HEK293 (cell line): ENCODE data around the gene RPL22.

ENCODE experiments used
- CTCF ChIA-PET: fragments of 350-600 bp; formaldehyde crosslinking; extraction: SDS; loops from one replicate; lab custom pipeline; 2021; ENCODE audit warnings: antibody characterized with exemption; lab: Yijun Ruan, JAX
- POLR2A ChIA-PET: fragments of 300-600 bp; formaldehyde crosslinking; extraction: SDS; loops from one replicate; lab custom pipeline; 2020; ENCODE audit warnings: antibody characterized with exemption, inconsistent platforms; lab: Yijun Ruan, JAX
- H3K27ac ChIP-seq: fragments of 200-500 bp; sonication (Bioruptor generic); 2 replicates; pipeline ENCODE4 v1.5.1; 2014; ENCODE audit warnings: low read depth, low read length, control low read depth, inconsistent platforms; ENCODE audit errors: extremely low read depth
- H3K36me3 ChIP-seq, 2 experiments: fragments of 200-500 bp in 1 of 2; sonication (Bioruptor generic) in 1 of 2; 1 replicate in 1 of 2; 2 replicates in 1 of 2; pipeline ENCODE4 v1.5.1; 2014 to 2017; ENCODE audit warnings: inconsistent platforms in 2 of 2, low read length in 2 of 2; ENCODE audit not compliant: control insufficient read depth in 2 of 2, insufficient read depth in 1 of 2
- H3K4me1 ChIP-seq: fragments of 200-500 bp; sonication (Bioruptor generic); 2 replicates; pipeline ENCODE4 v1.5.1; 2014; ENCODE audit warnings: mild to moderate bottlenecking, low read length, inconsistent platforms; ENCODE audit not compliant: control insufficient read depth, insufficient read depth
- H3K4me3 ChIP-seq: 2 replicates; pipeline ENCODE4 v1.5.1; 2011; ENCODE audit warnings: low read depth, mild to moderate bottlenecking, control low read depth, low read length, moderate library complexity
- H3K9me3 ChIP-seq: fragments of 200-500 bp; sonication (Bioruptor generic); 2 replicates; pipeline ENCODE4 v1.5.1; 2014; ENCODE audit warnings: low read depth, low read length, inconsistent platforms; ENCODE audit not compliant: control insufficient read depth, insufficient read depth
- EGR2 ChIP-seq: fragments of 450-650 bp; formaldehyde crosslinking; IDR thresholded peaks from 2 replicates; pipeline ENCODE4 v1.5.1; 2016; ENCODE audit warnings: low read depth, missing biosample characterization, missing genetic modification characterization
- GFI1B ChIP-seq: fragments of 450-650 bp; formaldehyde crosslinking; IDR thresholded peaks from 2 replicates; pipeline ENCODE4 v1.5.1; 2016; ENCODE audit warnings: missing biosample characterization, missing genetic modification characterization
- GLI4 ChIP-seq: fragments of 450-650 bp; formaldehyde crosslinking; IDR thresholded peaks from 2 replicates; pipeline ENCODE4 v1.5.1; 2016; ENCODE audit warnings: missing biosample characterization, missing genetic modification characterization
- GLIS2 ChIP-seq: fragments of 450-650 bp; formaldehyde crosslinking; IDR thresholded peaks from 2 replicates; pipeline ENCODE4 v1.5.1; 2016; ENCODE audit warnings: missing biosample characterization, missing genetic modification characterization
- HOXA7 ChIP-seq: sonication (generic); formaldehyde crosslinking; IDR thresholded peaks from 2 replicates; pipeline ENCODE4 v1.8.1; 2022; ENCODE audit warnings: missing genetic modification reagents, borderline replicate concordance
- PRDM1 ChIP-seq: fragments of 450-650 bp; formaldehyde crosslinking; IDR thresholded peaks from 2 replicates; pipeline ENCODE4; 2016; ENCODE audit warnings: missing biosample characterization, missing genetic modification characterization
- SALL2 ChIP-seq: fragments of 450-650 bp; formaldehyde crosslinking; IDR thresholded peaks from 2 replicates; pipeline ENCODE4 v1.5.0; 2017; ENCODE audit warnings: missing biosample characterization, mild to moderate bottlenecking, missing genetic modification characterization, borderline replicate concordance
- SETDB1 ChIP-seq: IDR thresholded peaks from one replicate; pipeline ENCODE4 v1.6.1; 2017; ENCODE audit warnings: mild to moderate bottlenecking, low read length, moderate library complexity, mixed read lengths; ENCODE audit not compliant: insufficient read length
- ZBTB17 ChIP-seq: fragments of 450-650 bp; formaldehyde crosslinking; IDR thresholded peaks from 2 replicates; pipeline ENCODE4 v1.5.1; 2016; ENCODE audit warnings: missing biosample characterization, missing genetic modification characterization
- ZBTB20 ChIP-seq: fragments of 450-650 bp; formaldehyde crosslinking; IDR thresholded peaks from 2 replicates; pipeline ENCODE4 v1.5.1; 2016; ENCODE audit warnings: missing biosample characterization, missing genetic modification characterization
- ZBTB7A ChIP-seq: fragments of 450-650 bp; formaldehyde crosslinking; IDR thresholded peaks from 2 replicates; pipeline ENCODE4 v1.5.1; 2016; ENCODE audit warnings: low read depth, missing biosample characterization, missing genetic modification characterization
- ZFP69B ChIP-seq: fragments of 450-650 bp; formaldehyde crosslinking; IDR thresholded peaks from 2 replicates; pipeline ENCODE4 v1.5.1; 2016; ENCODE audit warnings: missing biosample characterization, missing genetic modification characterization
- ZNF112 ChIP-seq: fragments of 450-650 bp; formaldehyde crosslinking; IDR thresholded peaks from 2 replicates; pipeline ENCODE4 v1.5.0; 2017; ENCODE audit warnings: missing biosample characterization, missing genetic modification characterization
- ZNF121 ChIP-seq: fragments of 450-650 bp; formaldehyde crosslinking; IDR thresholded peaks from 2 replicates; pipeline ENCODE4 v1.5.1; 2016; ENCODE audit warnings: missing biosample characterization, missing genetic modification characterization
- ZNF138 ChIP-seq: fragments of 450-650 bp; formaldehyde crosslinking; IDR thresholded peaks from 2 replicates; pipeline ENCODE4 v1.5.1; 2016; ENCODE audit warnings: missing biosample characterization, missing genetic modification characterization, borderline replicate concordance
- ZNF184 ChIP-seq: fragments of 450-650 bp; IDR thresholded peaks from 2 replicates; pipeline ENCODE4 v1.5.1; 2018; ENCODE audit warnings: missing biosample characterization, mild to moderate bottlenecking, missing genetic modification characterization
- ZNF23 ChIP-seq: fragments of 450-650 bp; formaldehyde crosslinking; IDR thresholded peaks from 2 replicates; pipeline ENCODE4 v1.5.1; 2016; ENCODE audit warnings: missing biosample characterization, missing genetic modification characterization, borderline replicate concordance
- ZNF292 ChIP-seq: fragments of 450-650 bp; formaldehyde crosslinking; IDR thresholded peaks from 2 replicates; pipeline ENCODE4 v1.5.1; 2016; ENCODE audit warnings: low read depth, missing biosample characterization, missing genetic modification characterization, borderline replicate concordance
- ZNF510 ChIP-seq: fragments of 450-650 bp; formaldehyde crosslinking; IDR thresholded peaks from 2 replicates; pipeline ENCODE4 v1.5.1; 2018; ENCODE audit warnings: mild to moderate bottlenecking, missing genetic modification characterization, missing biosample characterization; ENCODE audit not compliant: insufficient replicate concordance
- ZNF544 ChIP-seq: fragments of 450-650 bp; formaldehyde crosslinking; IDR thresholded peaks from 2 replicates; pipeline ENCODE4 v1.5.0; 2017; ENCODE audit warnings: missing biosample characterization, missing genetic modification characterization
- ZNF585B ChIP-seq: fragments of 450-650 bp; formaldehyde crosslinking; IDR thresholded peaks from 2 replicates; pipeline ENCODE4 v1.5.1; 2016; ENCODE audit warnings: missing biosample characterization, missing genetic modification characterization
- ZNF621 ChIP-seq: fragments of 450-650 bp; formaldehyde crosslinking; IDR thresholded peaks from 2 replicates; pipeline ENCODE4 v1.5.1; 2017; ENCODE audit warnings: missing biosample characterization, missing genetic modification characterization
- ZNF623 ChIP-seq: fragments of 450-650 bp; formaldehyde crosslinking; IDR thresholded peaks from 2 replicates; pipeline ENCODE4 v1.5.1; 2016; ENCODE audit warnings: missing biosample characterization, missing genetic modification characterization
- ZNF654 ChIP-seq: fragments of 450-650 bp; formaldehyde crosslinking; IDR thresholded peaks from 2 replicates; pipeline ENCODE4 v1.5.1; 2016; ENCODE audit warnings: low read depth, missing biosample characterization, missing genetic modification characterization
- ZNF768 ChIP-seq: fragments of 450-650 bp; formaldehyde crosslinking; IDR thresholded peaks from 2 replicates; pipeline ENCODE4 v1.5.1; 2018; ENCODE audit warnings: missing biosample characterization, mild to moderate bottlenecking, missing genetic modification characterization
- TF ChIP-seq, protein P1 (sequence below): fragments of 450-650 bp; formaldehyde crosslinking; IDR thresholded peaks from 2 replicates; pipeline ENCODE4 v1.5.1; 2016; ENCODE audit warnings: missing biosample characterization, missing genetic modification characterization
- TF ChIP-seq, protein P2 (sequence below): fragments of 450-650 bp; formaldehyde crosslinking; IDR thresholded peaks from 2 replicates; pipeline ENCODE4 v1.5.1; 2016; ENCODE audit warnings: missing biosample characterization, missing genetic modification characterization, borderline replicate concordance
- TF ChIP-seq, protein P3 (sequence below): fragments of 450-650 bp; formaldehyde crosslinking; conservative IDR thresholded peaks from 2 replicates; pipeline ENCODE4 v1.5.1; 2016; ENCODE audit warnings: low read depth, missing biosample characterization, missing genetic modification characterization

The RPL22 gene

DNA sequence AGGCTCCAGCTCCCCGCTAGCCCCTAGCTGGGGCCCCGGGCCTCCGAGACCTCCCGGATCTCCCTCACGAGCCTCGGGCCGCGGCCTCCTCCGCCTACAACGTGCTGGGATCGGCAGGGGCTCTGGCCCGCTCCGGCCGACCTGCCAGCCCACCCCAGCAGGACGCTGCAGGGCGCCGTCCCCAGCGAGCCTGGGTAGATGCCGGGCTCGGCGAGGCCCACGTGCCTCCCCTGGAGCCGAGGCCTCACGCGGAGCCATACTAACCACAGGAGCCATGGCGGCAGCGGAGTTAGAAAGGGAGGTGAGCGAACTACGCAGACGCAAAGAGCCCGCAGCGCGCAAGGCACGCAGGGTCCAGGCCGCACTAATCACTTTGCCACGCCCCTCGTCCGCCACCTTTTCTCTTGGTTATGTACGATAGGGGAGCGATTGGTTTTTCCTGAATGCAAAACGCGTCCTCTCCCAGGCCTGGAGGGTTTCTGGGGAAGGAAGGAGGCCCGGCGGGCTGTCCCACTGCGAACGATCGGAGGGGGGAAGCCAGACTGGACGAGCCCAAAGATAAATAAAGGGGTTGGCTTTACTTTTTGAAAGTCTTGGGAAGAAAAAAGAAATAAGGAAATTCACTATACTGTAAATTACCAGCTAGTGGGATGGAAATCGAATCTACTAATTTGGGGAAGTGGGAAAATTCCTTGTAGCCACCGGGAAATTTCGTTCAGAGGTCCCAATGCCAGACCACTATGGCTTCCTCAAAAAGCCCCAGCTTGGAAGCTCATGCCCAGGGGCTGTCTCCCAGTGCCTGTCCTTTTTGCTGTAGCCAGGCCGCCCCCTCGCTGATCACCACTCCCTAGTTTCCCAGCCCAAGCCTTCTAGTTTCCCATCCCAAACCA is at the start of gene RPL22:
Gene RPL22, minus strand, starts transcription at position 298 of the 890 bp plus-strand sequence. Its CDS starts 22 bp downstream, at position 276.
- Histone ChIP-seq H3K4me1 (peaks cover 4% of the 10 kb centered on the region; the same call in 1 of the 2 replicates), H3K27ac (peak within 1 kb of the TSS; percentile 76)
- POLR2A ChIA-PET = interaction anchor here (1.0 to 2.1 kb wide), 3 partner anchors 18 to 39 kb away, joined by 3 to 7 read pairs (median 3); partner anchors contain the start of gene ICMT
- TF ChIP-seq ZNF510 (tag by site-specific recombination) = no peak
- TF ChIP-seq GLIS2 (tag by site-specific recombination) = peak; percentile 99
- no peak for TF ChIP-seq PRDM1 (tag by site-specific recombination)
- TF ChIP-seq ZBTB20 = peak; percentile 50; the same call in 1 of the 2 replicates
- TF ChIP-seq ZFP69B (tag by site-specific recombination) = no peak
- no peak for TF ChIP-seq ZNF544 (tag by site-specific recombination)
- TF ChIP-seq, protein P1, sequence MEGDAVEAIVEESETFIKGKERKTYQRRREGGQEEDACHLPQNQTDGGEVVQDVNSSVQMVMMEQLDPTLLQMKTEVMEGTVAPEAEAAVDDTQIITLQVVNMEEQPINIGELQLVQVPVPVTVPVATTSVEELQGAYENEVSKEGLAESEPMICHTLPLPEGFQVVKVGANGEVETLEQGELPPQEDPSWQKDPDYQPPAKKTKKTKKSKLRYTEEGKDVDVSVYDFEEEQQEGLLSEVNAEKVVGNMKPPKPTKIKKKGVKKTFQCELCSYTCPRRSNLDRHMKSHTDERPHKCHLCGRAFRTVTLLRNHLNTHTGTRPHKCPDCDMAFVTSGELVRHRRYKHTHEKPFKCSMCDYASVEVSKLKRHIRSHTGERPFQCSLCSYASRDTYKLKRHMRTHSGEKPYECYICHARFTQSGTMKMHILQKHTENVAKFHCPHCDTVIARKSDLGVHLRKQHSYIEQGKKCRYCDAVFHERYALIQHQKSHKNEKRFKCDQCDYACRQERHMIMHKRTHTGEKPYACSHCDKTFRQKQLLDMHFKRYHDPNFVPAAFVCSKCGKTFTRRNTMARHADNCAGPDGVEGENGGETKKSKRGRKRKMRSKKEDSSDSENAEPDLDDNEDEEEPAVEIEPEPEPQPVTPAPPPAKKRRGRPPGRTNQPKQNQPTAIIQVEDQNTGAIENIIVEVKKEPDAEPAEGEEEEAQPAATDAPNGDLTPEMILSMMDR (tag by site-specific recombination) = no peak
- no peak for TF ChIP-seq GLI4 (tag by site-specific recombination)
- no peak for TF ChIP-seq ZNF121 (tag by site-specific recombination)
- TF ChIP-seq ZNF292 (tag by site-specific recombination) = no peak
- no peak for TF ChIP-seq EGR2 (tag by site-specific recombination)
- TF ChIP-seq ZNF138 (tag by site-specific recombination) = no peak
- no peak for TF ChIP-seq ZNF623
- no peak for TF ChIP-seq SALL2 (tag by site-specific recombination)
- no peak for TF ChIP-seq ZNF621
- TF ChIP-seq, protein P2, sequence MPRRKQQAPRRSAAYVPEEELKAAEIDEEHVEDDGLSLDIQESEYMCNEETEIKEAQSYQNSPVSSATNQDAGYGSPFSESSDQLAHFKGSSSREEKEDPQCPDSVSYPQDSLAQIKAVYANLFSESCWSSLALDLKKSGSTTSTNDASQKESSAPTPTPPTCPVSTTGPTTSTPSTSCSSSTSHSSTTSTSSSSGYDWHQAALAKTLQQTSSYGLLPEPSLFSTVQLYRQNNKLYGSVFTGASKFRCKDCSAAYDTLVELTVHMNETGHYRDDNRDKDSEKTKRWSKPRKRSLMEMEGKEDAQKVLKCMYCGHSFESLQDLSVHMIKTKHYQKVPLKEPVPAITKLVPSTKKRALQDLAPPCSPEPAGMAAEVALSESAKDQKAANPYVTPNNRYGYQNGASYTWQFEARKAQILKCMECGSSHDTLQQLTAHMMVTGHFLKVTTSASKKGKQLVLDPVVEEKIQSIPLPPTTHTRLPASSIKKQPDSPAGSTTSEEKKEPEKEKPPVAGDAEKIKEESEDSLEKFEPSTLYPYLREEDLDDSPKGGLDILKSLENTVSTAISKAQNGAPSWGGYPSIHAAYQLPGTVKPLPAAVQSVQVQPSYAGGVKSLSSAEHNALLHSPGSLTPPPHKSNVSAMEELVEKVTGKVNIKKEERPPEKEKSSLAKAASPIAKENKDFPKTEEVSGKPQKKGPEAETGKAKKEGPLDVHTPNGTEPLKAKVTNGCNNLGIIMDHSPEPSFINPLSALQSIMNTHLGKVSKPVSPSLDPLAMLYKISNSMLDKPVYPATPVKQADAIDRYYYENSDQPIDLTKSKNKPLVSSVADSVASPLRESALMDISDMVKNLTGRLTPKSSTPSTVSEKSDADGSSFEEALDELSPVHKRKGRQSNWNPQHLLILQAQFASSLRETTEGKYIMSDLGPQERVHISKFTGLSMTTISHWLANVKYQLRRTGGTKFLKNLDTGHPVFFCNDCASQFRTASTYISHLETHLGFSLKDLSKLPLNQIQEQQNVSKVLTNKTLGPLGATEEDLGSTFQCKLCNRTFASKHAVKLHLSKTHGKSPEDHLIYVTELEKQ (tag by site-specific recombination) = no peak
- TF ChIP-seq, protein P3, sequence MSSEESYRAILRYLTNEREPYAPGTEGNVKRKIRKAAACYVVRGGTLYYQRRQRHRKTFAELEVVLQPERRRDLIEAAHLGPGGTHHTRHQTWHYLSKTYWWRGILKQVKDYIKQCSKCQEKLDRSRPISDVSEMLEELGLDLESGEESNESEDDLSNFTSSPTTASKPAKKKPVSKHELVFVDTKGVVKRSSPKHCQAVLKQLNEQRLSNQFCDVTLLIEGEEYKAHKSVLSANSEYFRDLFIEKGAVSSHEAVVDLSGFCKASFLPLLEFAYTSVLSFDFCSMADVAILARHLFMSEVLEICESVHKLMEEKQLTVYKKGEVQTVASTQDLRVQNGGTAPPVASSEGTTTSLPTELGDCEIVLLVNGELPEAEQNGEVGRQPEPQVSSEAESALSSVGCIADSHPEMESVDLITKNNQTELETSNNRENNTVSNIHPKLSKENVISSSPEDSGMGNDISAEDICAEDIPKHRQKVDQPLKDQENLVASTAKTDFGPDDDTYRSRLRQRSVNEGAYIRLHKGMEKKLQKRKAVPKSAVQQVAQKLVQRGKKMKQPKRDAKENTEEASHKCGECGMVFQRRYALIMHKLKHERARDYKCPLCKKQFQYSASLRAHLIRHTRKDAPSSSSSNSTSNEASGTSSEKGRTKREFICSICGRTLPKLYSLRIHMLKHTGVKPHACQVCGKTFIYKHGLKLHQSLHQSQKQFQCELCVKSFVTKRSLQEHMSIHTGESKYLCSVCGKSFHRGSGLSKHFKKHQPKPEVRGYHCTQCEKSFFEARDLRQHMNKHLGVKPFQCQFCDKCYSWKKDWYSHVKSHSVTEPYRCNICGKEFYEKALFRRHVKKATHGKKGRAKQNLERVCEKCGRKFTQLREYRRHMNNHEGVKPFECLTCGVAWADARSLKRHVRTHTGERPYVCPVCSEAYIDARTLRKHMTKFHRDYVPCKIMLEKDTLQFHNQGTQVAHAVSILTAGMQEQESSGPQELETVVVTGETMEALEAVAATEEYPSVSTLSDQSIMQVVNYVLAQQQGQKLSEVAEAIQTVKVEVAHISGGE (tag by site-specific recombination) = no peak
- TF ChIP-seq ZNF585B (tag by site-specific recombination) = no peak
- no peak for TF ChIP-seq GFI1B (tag by site-specific recombination)
- peak; percentile 64; the same call in 1 of the 2 replicates for TF ChIP-seq ZNF184 (tag by site-specific recombination)
- no peak for TF ChIP-seq HOXA7 (CRISPR knock-in tag)
- no peak for TF ChIP-seq ZNF23 (tag by site-specific recombination)
- no peak for TF ChIP-seq ZNF112
- no peak for TF ChIP-seq SETDB1
- TF ChIP-seq ZNF768 (tag by site-specific recombination) = no peak
- no peak for TF ChIP-seq ZBTB7A (tag by site-specific recombination)
- TF ChIP-seq ZBTB17 (tag by site-specific recombination) = peak; percentile 99
- no peak for TF ChIP-seq ZNF654 (tag by site-specific recombination)

More for the DNA sequence above, at the start of gene RPL22:
- Histone ChIP-seq H3K36me3 (peaks cover 24 to 37% of the 10 kb centered on the region in 2 experiments; a peak in 2 of 3 replicates), H3K9me3 (no peaks in the 10 kb centered on the region), H3K4me3 (peak within 1 kb of the TSS; percentile 99)
- CTCF ChIA-PET = interaction anchor here (0.6 to 2.9 kb wide), 5 partner anchors 15 to 238 kb away, joined by 3 to 12 read pairs (median 3); no protein-coding TSS in a partner anchor
